BE2C (cell line): ENCODE measurements around the gene SPRN.

Experiments used
- DNase-seq: peaks from one replicate; pipeline ENCODE4 v3.0.0-alpha.2; 2020
- H3K27me3 ChIP-seq: fragments of 250-450 bp; sonication (Bioruptor Pico); 2 replicates; pipeline ENCODE4 v1.5.1; 2020; ENCODE audit warnings: mild to moderate bottlenecking
- H3K36me3 ChIP-seq: fragments of 250-450 bp; sonication (Bioruptor Pico); 2 replicates; pipeline ENCODE4 v1.5.1; 2020; ENCODE audit warnings: mild to moderate bottlenecking
- H3K4me1 ChIP-seq: fragments of 250-450 bp; sonication (Bioruptor Pico); 2 replicates; pipeline ENCODE4 v1.5.1; 2020
- H3K4me3 ChIP-seq: 2 replicates; pipeline ENCODE4 v1.5.1; 2011; ENCODE audit warnings: low read depth, low read length
- H3K9me3 ChIP-seq: fragments of 250-450 bp; sonication (Bioruptor Pico); 2 replicates; pipeline ENCODE4 v1.5.1; 2020
- TF ChIP-seq, protein P1 (sequence below): IDR thresholded peaks from 2 replicates; pipeline ENCODE4 v1.5.1; 2012; ENCODE audit warnings: mild to moderate bottlenecking, low read depth, low read length

SPRN gene

DNA sequence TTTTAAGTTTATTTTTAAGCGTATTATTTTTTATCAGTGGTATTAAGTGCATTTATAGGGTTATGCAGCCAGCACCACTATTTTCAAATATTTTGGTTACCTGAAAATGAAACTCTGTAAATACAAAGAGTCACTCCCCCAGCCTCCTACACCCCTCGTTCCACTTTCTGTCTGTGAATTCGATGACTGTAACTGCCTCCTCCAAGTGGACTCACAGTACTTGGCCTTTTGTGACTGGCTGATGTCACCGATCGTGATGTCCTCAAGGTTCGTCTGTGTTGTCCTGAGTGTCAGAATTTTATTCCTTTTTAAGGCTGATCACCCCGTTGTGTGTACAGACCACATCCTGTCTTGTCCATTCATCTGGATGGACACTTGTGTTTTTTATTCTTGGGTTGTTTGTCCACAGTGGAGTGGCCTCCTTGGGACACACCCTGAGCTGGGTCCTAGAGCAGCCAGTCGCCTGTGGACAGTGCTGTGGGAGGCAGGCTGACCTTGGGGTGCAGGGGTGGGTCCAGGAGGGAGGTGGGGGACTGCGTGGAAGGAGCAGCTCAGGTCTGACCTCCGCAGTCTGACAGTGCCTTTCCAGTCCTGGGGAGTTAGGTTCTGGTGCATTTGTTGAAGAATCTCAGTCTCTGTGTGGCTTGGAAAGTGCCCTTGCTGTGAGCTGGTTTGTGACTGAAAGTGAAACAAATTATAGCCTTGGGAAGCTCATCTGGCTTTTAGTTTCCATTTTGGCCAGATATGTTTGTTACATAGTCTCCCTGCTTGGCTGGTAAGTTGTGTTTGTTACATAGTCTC, 23.6 kb downstream of the SPRN start:
- Histone ChIP-seq H3K36me3 (peaks cover 24% of the 10 kb centered on the region), H3K9me3 (no peaks in the 10 kb centered on the region), H3K4me3 (no peak overlapping the region), H3K27me3 (no peaks in the 10 kb centered on the region), H3K4me1 (no peaks in the 10 kb centered on the region)
- TF ChIP-seq, protein P1, sequence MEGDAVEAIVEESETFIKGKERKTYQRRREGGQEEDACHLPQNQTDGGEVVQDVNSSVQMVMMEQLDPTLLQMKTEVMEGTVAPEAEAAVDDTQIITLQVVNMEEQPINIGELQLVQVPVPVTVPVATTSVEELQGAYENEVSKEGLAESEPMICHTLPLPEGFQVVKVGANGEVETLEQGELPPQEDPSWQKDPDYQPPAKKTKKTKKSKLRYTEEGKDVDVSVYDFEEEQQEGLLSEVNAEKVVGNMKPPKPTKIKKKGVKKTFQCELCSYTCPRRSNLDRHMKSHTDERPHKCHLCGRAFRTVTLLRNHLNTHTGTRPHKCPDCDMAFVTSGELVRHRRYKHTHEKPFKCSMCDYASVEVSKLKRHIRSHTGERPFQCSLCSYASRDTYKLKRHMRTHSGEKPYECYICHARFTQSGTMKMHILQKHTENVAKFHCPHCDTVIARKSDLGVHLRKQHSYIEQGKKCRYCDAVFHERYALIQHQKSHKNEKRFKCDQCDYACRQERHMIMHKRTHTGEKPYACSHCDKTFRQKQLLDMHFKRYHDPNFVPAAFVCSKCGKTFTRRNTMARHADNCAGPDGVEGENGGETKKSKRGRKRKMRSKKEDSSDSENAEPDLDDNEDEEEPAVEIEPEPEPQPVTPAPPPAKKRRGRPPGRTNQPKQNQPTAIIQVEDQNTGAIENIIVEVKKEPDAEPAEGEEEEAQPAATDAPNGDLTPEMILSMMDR: no peak
- DNase-seq: no peak

DNA sequence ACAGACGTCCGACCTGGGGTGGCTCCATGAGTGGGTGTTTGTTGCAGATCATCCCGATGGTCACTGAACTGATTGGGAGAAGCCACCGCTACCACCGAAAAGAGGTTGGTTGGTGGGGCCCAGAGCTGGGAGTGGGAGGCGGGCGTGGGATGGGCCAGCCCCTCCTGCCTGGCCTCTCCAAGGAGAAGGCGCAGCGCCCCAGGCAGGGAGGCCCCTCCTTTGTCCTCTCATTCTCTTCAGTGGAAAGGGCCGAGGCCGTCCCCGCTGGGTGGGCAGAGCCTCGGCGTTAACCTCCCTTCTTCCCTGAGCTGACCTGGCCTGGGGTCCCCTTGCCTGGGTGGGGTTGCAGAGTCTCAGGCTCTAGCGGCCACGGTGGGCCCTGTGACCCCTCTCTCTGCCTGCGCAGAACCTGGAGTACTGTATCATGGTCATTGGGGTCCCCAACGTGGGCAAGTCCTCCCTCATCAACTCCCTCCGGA, 25.3 kb downstream of the SPRN start:
- no peak for DNase-seq
- Histone ChIP-seq H3K27me3 (no peaks in the 10 kb centered on the region), H3K4me3 (no peak overlapping the region), H3K4me1 (no peaks in the 10 kb centered on the region), H3K9me3 (no peaks in the 10 kb centered on the region), H3K36me3 (peaks cover 16% of the 10 kb centered on the region)
- TF ChIP-seq, protein P1: no peak

GRCh38 chr10:133397938-133398337, 26.5 kb downstream of the SPRN start:
- no peak for DNase-seq
- TF ChIP-seq, protein P1: no peak
- H3K4me1 ChIP-seq: no peaks in the 10 kb centered on the region
- peaks cover 16% of the 10 kb centered on the region for H3K36me3 ChIP-seq
- no peaks in the 10 kb centered on the region for H3K9me3 ChIP-seq
- no peak overlapping the region for H3K4me3 ChIP-seq
- H3K27me3 ChIP-seq: no peaks in the 10 kb centered on the region

GRCh38 chr10:133396035-133396624, 28.3 kb downstream of the SPRN start:
- no peaks in the 10 kb centered on the region for H3K4me1 ChIP-seq
- no peaks in the 10 kb centered on the region for H3K9me3 ChIP-seq
- TF ChIP-seq, protein P1: no peak
- no peak for DNase-seq
- H3K27me3 ChIP-seq: no peaks in the 10 kb centered on the region
- H3K36me3 ChIP-seq: peaks cover 12% of the 10 kb centered on the region
- no peak overlapping the region for H3K4me3 ChIP-seq

DNA sequence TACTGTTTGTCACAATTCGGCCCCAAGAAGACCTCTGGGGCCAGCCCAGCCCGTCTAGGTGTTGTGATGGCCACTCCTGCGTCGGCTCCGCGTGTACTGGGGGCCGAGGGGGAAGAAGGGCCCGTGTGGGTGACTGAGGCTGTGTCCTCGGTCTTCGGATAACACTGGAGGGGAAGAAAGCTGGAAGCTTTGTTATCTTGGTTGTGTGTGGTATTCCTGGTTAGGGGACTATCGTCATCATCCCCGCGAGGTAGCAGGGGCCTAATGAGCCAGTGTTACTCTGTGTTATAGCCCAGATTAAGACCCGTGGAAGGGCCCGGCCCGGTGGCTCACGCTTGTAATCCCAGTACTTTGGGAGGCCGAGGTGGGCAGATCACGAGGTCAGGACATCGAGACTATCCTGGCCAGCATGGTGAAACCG, 29.6 kb downstream of the SPRN start:
- H3K27me3 ChIP-seq: no peaks in the 10 kb centered on the region
- DNase-seq: no peak

More for the DNA sequence above, 29.6 kb downstream of the SPRN start:
- H3K4me1 ChIP-seq: no peaks in the 10 kb centered on the region
- peaks cover 8% of the 10 kb centered on the region for H3K36me3 ChIP-seq
- no peaks in the 10 kb centered on the region for H3K9me3 ChIP-seq
- peak overlapping the region; percentile 92 for H3K4me3 ChIP-seq
- TF ChIP-seq, protein P1: no peak
